ENCODE data around the gene IL36RN. TPM values are rescaled to one million over a fixed set of nuclear protein-coding genes. Genes with fewer than 3 reads are reported as not detected.

Gene IL36RN
- total RNA-seq, 1 experiment from 2014 or later, result not detected

GRCh38 chr2:113098041-113098440, 39.0 kb downstream of the IL36RN start:
- no peak for TF ChIP-seq CTCF (IDR thresholded peaks at IDR 0.05; ENCODE audit: insufficient read depth in 1 of 2, low read depth in 1 of 2, low read length in 1 of 2, severe bottlenecking in 1 of 2, unreplicated experiment in 1 of 2)
- Mint-ChIP-seq H3K4me1 (ENCODE audit: low read depth, unreplicated experiment) (peaks cover 8% of the 10 kb centered on the region), H3K27me3 (ENCODE audit: insufficient read depth, unreplicated experiment) (no peaks in the 10 kb centered on the region), H3K4me3 (ENCODE audit: unreplicated experiment) (no peak overlapping the region), H3K9me3 (ENCODE audit: unreplicated experiment) (peaks cover 13% of the 10 kb centered on the region), H3K27ac (ENCODE audit: unreplicated experiment) (no peak overlapping the region), H3K36me3 (ENCODE audit: insufficient read depth, unreplicated experiment) (no peaks in the 10 kb centered on the region)
- H3K27me3 ChIP-seq (replicated peaks; ENCODE audit: control insufficient read depth, insufficient read depth, low read length), result no peaks in the 10 kb centered on the region
- H3K4me1 ChIP-seq, result peaks cover 5% of the 10 kb centered on the region
- intact Hi-C loops (cut with micrococcal nuclease; ENCODE audit: unreplicated experiment), result no loop called here
- ChIA-PET POLR2A (no interaction called here), CTCF (no interaction called here)
- no TSS peak for BruUV-seq (replicated peaks)
- no peak for DNase-seq
- peaks cover 15% of the 10 kb centered on the region for H3K9me3 ChIP-seq
- H3K4me3 ChIP-seq (ENCODE audit: low read depth, low read length), result no peak overlapping the region
- no peaks in the 10 kb centered on the region for H3K36me3 ChIP-seq (ENCODE audit: control insufficient read depth, insufficient read depth, low read length)

GRCh38 chr2:113098532-113098931, 39.5 kb downstream of the IL36RN start:
- Mint-ChIP-seq H3K4me1 (ENCODE audit: low read depth, unreplicated experiment) (peaks cover 8% of the 10 kb centered on the region), H3K27ac (ENCODE audit: unreplicated experiment) (no peak overlapping the region), H3K9me3 (ENCODE audit: unreplicated experiment) (peaks cover 13% of the 10 kb centered on the region), H3K36me3 (ENCODE audit: insufficient read depth, unreplicated experiment) (no peaks in the 10 kb centered on the region), H3K4me3 (ENCODE audit: unreplicated experiment) (no peak overlapping the region), H3K27me3 (ENCODE audit: insufficient read depth, unreplicated experiment) (no peaks in the 10 kb centered on the region)
- Histone ChIP-seq H3K4me1 (peaks cover 5% of the 10 kb centered on the region), H3K36me3 (ENCODE audit: control insufficient read depth, insufficient read depth, low read length) (no peaks in the 10 kb centered on the region), H3K27me3 (replicated peaks; ENCODE audit: control insufficient read depth, insufficient read depth, low read length) (no peaks in the 10 kb centered on the region), H3K9me3 (peaks cover 15% of the 10 kb centered on the region), H3K4me3 (ENCODE audit: low read depth, low read length) (no peak overlapping the region)
- intact Hi-C loops (cut with micrococcal nuclease; ENCODE audit: unreplicated experiment), result no loop called here
- DNase-seq, result no peak
- no peak for TF ChIP-seq CTCF (IDR thresholded peaks at IDR 0.05; ENCODE audit: insufficient read depth in 1 of 2, low read depth in 1 of 2, low read length in 1 of 2, severe bottlenecking in 1 of 2, unreplicated experiment in 1 of 2)
- ChIA-PET POLR2A (no interaction called here), CTCF (no interaction called here)
- no TSS peak for BruUV-seq (replicated peaks)

DNA sequence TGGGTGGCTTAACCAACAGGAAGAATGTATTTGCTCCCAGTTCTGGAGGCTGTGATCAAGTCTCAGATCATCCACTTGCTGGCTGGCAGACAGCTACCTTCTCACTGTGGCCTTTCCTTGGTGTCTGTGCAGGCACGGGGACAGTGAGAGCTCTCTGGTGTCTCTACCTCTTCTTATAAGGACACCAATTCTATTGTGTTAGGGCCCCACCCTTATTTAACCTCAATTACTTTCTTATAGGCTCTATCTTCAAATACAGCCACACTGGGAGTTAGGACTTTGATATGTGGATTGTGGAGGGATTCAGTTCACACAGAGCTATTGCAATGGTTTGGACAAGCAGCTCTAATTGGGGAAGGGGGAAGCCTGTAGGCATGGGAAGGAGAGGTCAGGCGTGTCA, 43.1 kb downstream of the IL36RN start:
- Mint-ChIP-seq H3K27ac (ENCODE audit: unreplicated experiment) (no peak overlapping the region), H3K4me1 (ENCODE audit: low read depth, unreplicated experiment) (peaks cover 8% of the 10 kb centered on the region), H3K36me3 (ENCODE audit: insufficient read depth, unreplicated experiment) (no peaks in the 10 kb centered on the region), H3K27me3 (ENCODE audit: insufficient read depth, unreplicated experiment) (no peaks in the 10 kb centered on the region), H3K4me3 (ENCODE audit: unreplicated experiment) (no peak overlapping the region), H3K9me3 (ENCODE audit: unreplicated experiment) (peaks cover 13% of the 10 kb centered on the region)
- H3K36me3 ChIP-seq (ENCODE audit: control insufficient read depth, insufficient read depth, low read length), result no peaks in the 10 kb centered on the region
- no peak overlapping the region for H3K4me3 ChIP-seq (ENCODE audit: low read depth, low read length)
- H3K4me1 ChIP-seq, result peaks cover 5% of the 10 kb centered on the region
- TF ChIP-seq CTCF (IDR thresholded peaks at IDR 0.05; ENCODE audit: insufficient read depth in 1 of 2, low read depth in 1 of 2, low read length in 1 of 2, severe bottlenecking in 1 of 2, unreplicated experiment in 1 of 2), result no peak
- no TSS peak for BruUV-seq (replicated peaks)
- ChIA-PET CTCF (interaction anchor here (1.3 kb wide), 1 partner anchor 36 kb away, joined by 4 read pairs; no protein-coding TSS in a partner anchor), POLR2A (no interaction called here)
- H3K27me3 ChIP-seq (replicated peaks; ENCODE audit: control insufficient read depth, insufficient read depth, low read length), result no peaks in the 10 kb centered on the region
- no peak for DNase-seq
- intact Hi-C loops (cut with micrococcal nuclease; ENCODE audit: unreplicated experiment), result no loop called here
- H3K9me3 ChIP-seq, result 0 out of 2 replicates have a peak, but pooled peaks cover 8% of the 10 kb centered on the region

Measured in Caco-2 (cell line).